ENCODE data around the gene SLC39A11.
"Not testable (repeated sequence)": the region's sequence is repeated elsewhere in the genome, so short reads cannot be mapped to it uniquely, and the experiment has no call there.

The SLC39A11 gene

GRCh38 chr17:73092523-73093135 is at the start of gene SLC39A11:
TSS of gene SLC39A11 (minus strand) at chr17:73092688. CDS start at chr17:73088764, 3,924 bp downstream.
- DNase-seq (ENCODE audit: low read depth) = peak; percentile 95

GRCh38 chr17:73141411-73141810 is 48.9 kb upstream of the SLC39A11 start:
- DNase-seq (ENCODE audit: low read depth) = no peak

GRCh38 chr17:73140566-73140965 is 48.1 kb upstream of the SLC39A11 start:
- no peak for DNase-seq (ENCODE audit: low read depth)

GRCh38 chr17:73139296-73139695 is 46.8 kb upstream of the SLC39A11 start:
- no peak for DNase-seq (ENCODE audit: low read depth)

GRCh38 chr17:73138541-73139138 is 46.2 kb upstream of the SLC39A11 start:
- DNase-seq (ENCODE audit: low read depth) = no peak

- DNase-seq (ENCODE audit: low read depth) = no peak
These were observed 44.9 kb upstream of the SLC39A11 start for GRCh38 chr17:73137376-73137775.

- DNase-seq (ENCODE audit: low read depth) = no peak
These were observed 43.3 kb upstream of the SLC39A11 start for GRCh38 chr17:73135766-73136165.

GRCh38 chr17:73133911-73134649 is 41.6 kb upstream of the SLC39A11 start:
- no peak for DNase-seq (ENCODE audit: low read depth)

GRCh38 chr17:73132085-73132492 is 39.6 kb upstream of the SLC39A11 start:
- DNase-seq (ENCODE audit: low read depth) = no peak

- DNase-seq (ENCODE audit: low read depth) = not testable (repeated sequence)
These were observed 39.0 kb upstream of the SLC39A11 start for GRCh38 chr17:73131439-73131838.

- DNase-seq (ENCODE audit: low read depth) = no peak
These were observed 38.5 kb upstream of the SLC39A11 start for GRCh38 chr17:73130977-73131376.

- DNase-seq (ENCODE audit: low read depth) = no peak
These were observed 36.0 kb upstream of the SLC39A11 start for GRCh38 chr17:73128496-73128895.

GRCh38 chr17:73126716-73127473 is 34.4 kb upstream of the SLC39A11 start:
- no peak for DNase-seq (ENCODE audit: low read depth)

- no peak for DNase-seq (ENCODE audit: low read depth)
These were observed 31.3 kb upstream of the SLC39A11 start for GRCh38 chr17:73123606-73124320.

GRCh38 chr17:73122953-73123605 is 30.6 kb upstream of the SLC39A11 start:
- DNase-seq (ENCODE audit: low read depth) = no peak

GRCh38 chr17:73121506-73121905 is 29.0 kb upstream of the SLC39A11 start:
- no peak for DNase-seq (ENCODE audit: low read depth)

GRCh38 chr17:73119631-73120030 is 27.1 kb upstream of the SLC39A11 start:
- no peak for DNase-seq (ENCODE audit: low read depth)

- no peak for DNase-seq (ENCODE audit: low read depth)
These were observed 26.5 kb upstream of the SLC39A11 start for GRCh38 chr17:73118951-73119391.

- DNase-seq (ENCODE audit: low read depth) = no peak
These were observed 25.7 kb upstream of the SLC39A11 start for GRCh38 chr17:73118139-73118538.

- DNase-seq (ENCODE audit: low read depth) = no peak
These were observed 19.8 kb upstream of the SLC39A11 start for GRCh38 chr17:73112246-73112645.

GRCh38 chr17:73111386-73111785 is 18.9 kb upstream of the SLC39A11 start:
- no peak for DNase-seq (ENCODE audit: low read depth)
